K562 (cell line): ENCODE results near the gene CABP4. TPM values are rescaled to one million over a fixed set of nuclear protein-coding genes. Genes with fewer than 3 reads are reported as not detected.
A peak's percentile ranks its signal among the peaks of the same experiment; 100 is the strongest.

Experiments used
- CXXC5 ChIP-seq: fragments of 250-450 bp; sonication (Bioruptor Pico); IDR thresholded peaks from 2 replicates; pipeline ENCODE4 v1.8.0; 2022; ENCODE audit warnings: inconsistent platforms, mild to moderate bottlenecking, moderate library complexity
- JUND ChIP-seq, 2 experiments: IDR thresholded peaks; 2 replicates in 1 of 2; 3 replicates in 1 of 2; pipeline ENCODE4 v1.6.1; 2011; ENCODE audit warnings: borderline replicate concordance in 2 of 2, low read depth in 2 of 2, low read length in 2 of 2, improper control_type of control experiment in 1 of 2, missing biosample characterization in 1 of 2, missing genetic modification characterization in 1 of 2, missing genetic modification reagents in 1 of 2
- MGA ChIP-seq: fragments of 450-650 bp; IDR thresholded peaks from 2 replicates; pipeline ENCODE4 v1.6.1; 2016; ENCODE audit warnings: mild to moderate bottlenecking, moderate library complexity
- NKRF ChIP-seq: fragments of 450-650 bp; IDR thresholded peaks from 2 replicates; pipeline ENCODE4 v1.6.1; 2016; ENCODE audit warnings: borderline replicate concordance
- POLR2G ChIP-seq: fragments of 200-400 bp; formaldehyde crosslinking; IDR thresholded peaks from 2 replicates; pipeline ENCODE4 v1.6.1; 2017; ENCODE audit warnings: low read depth, mild to moderate bottlenecking, antibody characterized with exemption, low read length, moderate library complexity
- ZBTB49 ChIP-seq: sonication (generic); formaldehyde crosslinking; IDR thresholded peaks from 2 replicates; pipeline ENCODE4 v1.8.0; 2022; ENCODE audit warnings: missing genetic modification reagents, mild to moderate bottlenecking, borderline replicate concordance
- ZNF431 ChIP-seq: sonication (generic); formaldehyde crosslinking; IDR thresholded peaks from 2 replicates; pipeline ENCODE4 v1.8.0; 2022; ENCODE audit warnings: mild to moderate bottlenecking, missing genetic modification reagents
- polyA plus RNA-seq, 8 experiments: library from polyadenylated mRNA; depleted of rRNA in 4 of 8; stranded (reverse) in 5 of 8; unstranded in 3 of 8; fragments of >200 nt; fragmentation: Nextera tagmentation in 2 of 8; fragmentation: Illumina TruSeq in 1 of 8; extraction: Ambion mirVana in 2 of 8; extraction: Trizol in 1 of 8; gene quantifications; 2 replicates each; pipeline versions ENCODE4 v1.2.1 to v1.2.3, GENCODE V29; 2011 to 2014; ENCODE audit warnings: inconsistent platforms in 1 of 8, missing spikeins in 1 of 8
- total RNA-seq, 7 experiments: library from RNA; depleted of rRNA in 6 of 7; stranded (reverse); fragments of >200 nt in 6 of 7; fragmentation: Illumina TruSeq in 2 of 7; extraction: Trizol in 2 of 7; gene quantifications; 2 replicates each; pipeline versions ENCODE4 v1.2.1 to v1.2.3, GENCODE V29; 2011 to 2021; ENCODE audit warnings: low replicate concordance in 1 of 7

The CABP4 gene
- total and polyA plus RNA-seq, 9 of the 15 experiments (the other 6 are each of a cell fraction or from before 2014, with no cell fraction given): 0.11 TPM; not detected in 8

- peak; percentile 100 for TF ChIP-seq MGA
- TF ChIP-seq POLR2G: peak; percentile 84
- peak; percentile 98 for TF ChIP-seq ZBTB49 (CRISPR knock-in tag)
- TF ChIP-seq NKRF: no peak
- peak; percentile 46; the same call in 1 of the 2 replicates for TF ChIP-seq JUND (IDR thresholded peaks at IDR 0.05; ENCODE audit: borderline replicate concordance, low read depth, low read length)
- 0 out of 3 replicates have a peak, but pooled peaks have one; percentile 58 for TF ChIP-seq JUND (tag; IDR thresholded peaks at IDR 0.05; ENCODE audit: borderline replicate concordance, low read depth, low read length)
- TF ChIP-seq CXXC5: peak; percentile 85
- TF ChIP-seq ZNF431: peak; percentile 97
Measured at GRCh38 chr11:67482827-67483798, 28.0 kb downstream of the CABP4 start, which contains the start of gene AIP (continued).
